ENCODE data around the gene DUS1L.

DUS1L gene

DNA sequence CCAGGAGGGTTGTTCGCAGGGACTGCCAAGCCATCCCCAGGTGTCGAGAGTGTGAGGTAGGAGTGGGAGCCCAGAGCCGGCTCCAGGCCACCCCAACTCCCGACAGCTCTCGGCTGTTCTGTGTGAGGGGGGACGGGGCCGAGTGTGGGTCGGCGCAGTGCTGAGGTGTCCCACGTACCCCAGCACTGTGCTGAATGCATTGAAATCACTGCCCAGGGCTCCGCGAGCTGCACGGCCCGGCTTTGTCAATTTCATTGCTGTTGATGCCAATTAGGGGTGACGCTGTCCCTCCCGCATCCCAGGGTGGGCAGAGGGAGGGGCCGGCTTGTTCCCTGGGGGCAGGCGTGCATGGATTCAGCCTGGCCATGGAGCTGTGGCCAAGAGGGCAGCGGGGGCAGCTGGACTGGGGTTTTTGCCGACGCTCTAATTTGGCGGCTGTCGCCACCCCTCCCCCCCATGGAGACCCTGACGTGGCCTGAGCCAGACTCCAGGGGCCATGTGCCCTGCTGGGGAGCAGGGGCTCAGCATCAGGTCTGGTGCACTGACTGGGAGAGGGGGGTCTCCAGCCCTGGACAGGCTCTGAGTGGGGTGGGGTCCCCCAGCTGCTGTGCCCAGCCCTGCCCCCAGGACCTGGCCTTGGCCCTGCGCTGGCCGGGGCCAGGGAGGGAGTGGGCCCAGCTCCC, 57.2 kb downstream of the DUS1L start:
- H3K27ac ChIP-seq: no peak overlapping the region
- TF ChIP-seq, protein P1, sequence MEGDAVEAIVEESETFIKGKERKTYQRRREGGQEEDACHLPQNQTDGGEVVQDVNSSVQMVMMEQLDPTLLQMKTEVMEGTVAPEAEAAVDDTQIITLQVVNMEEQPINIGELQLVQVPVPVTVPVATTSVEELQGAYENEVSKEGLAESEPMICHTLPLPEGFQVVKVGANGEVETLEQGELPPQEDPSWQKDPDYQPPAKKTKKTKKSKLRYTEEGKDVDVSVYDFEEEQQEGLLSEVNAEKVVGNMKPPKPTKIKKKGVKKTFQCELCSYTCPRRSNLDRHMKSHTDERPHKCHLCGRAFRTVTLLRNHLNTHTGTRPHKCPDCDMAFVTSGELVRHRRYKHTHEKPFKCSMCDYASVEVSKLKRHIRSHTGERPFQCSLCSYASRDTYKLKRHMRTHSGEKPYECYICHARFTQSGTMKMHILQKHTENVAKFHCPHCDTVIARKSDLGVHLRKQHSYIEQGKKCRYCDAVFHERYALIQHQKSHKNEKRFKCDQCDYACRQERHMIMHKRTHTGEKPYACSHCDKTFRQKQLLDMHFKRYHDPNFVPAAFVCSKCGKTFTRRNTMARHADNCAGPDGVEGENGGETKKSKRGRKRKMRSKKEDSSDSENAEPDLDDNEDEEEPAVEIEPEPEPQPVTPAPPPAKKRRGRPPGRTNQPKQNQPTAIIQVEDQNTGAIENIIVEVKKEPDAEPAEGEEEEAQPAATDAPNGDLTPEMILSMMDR (conservative IDR thresholded peaks at IDR 0.05): no peak

Data from VCaP (cell line).